Stomach (tissue), 9 donors: Measurements from ENCODE around the gene GREM2. TPM values are rescaled to one million over a fixed set of nuclear protein-coding genes. Genes with fewer than 3 reads are reported as not detected.
A peak's percentile ranks its signal among the peaks of the same experiment; 100 is the strongest.

Experiments
- DNase-seq, 2 donors: peaks; one replicate each; pipeline versions ENCODE4 v3.0.0 to v3.0.0-alpha.2; 2013 to 2019
- H3K27ac ChIP-seq, 5 donors: fragments of 200-600 bp in 4 of 5; sonication (generic) in 4 of 5; one replicate each; pipeline ENCODE4 v1.5.1; 2013 to 2019; ENCODE audit warnings: mild to moderate bottlenecking in 1 of 5, moderate library complexity in 1 of 5
- H3K27me3 ChIP-seq, 3 donors: fragments of 200-600 bp; sonication (generic); one replicate each; pipeline ENCODE4 v1.5.1; 2017 to 2019; ENCODE audit warnings: mixed run types in 1 of 3
- H3K36me3 ChIP-seq, 4 donors: fragments of 200-600 bp; sonication (generic); 1 replicate in 3 of 4; 2 replicates in 1 of 4; pipeline ENCODE4 v1.5.1; 2016 to 2019
- H3K4me1 ChIP-seq, 4 donors: fragments of 200-600 bp; sonication (generic); one replicate each; pipeline ENCODE4 v1.5.1; 2016 to 2019
- H3K4me3 ChIP-seq, 4 donors: fragments of 200-600 bp; sonication (generic) in 3 of 4; one replicate each; pipeline ENCODE4 v1.5.1; 2016 to 2019; ENCODE audit warnings: mild to moderate bottlenecking in 1 of 4
- H3K9me3 ChIP-seq, 4 donors: fragments of 200-600 bp; sonication (generic); one replicate each; pipeline ENCODE4 v1.5.1; 2016 to 2019
- CTCF ChIP-seq, 7 experiments: fragments of 450-650 bp in 4 of 7; fragments of 200-600 bp in 3 of 7; sonication (generic) in 3 of 7; IDR thresholded peaks; one replicate each; pipeline ENCODE4 v1.5.1; 2016 to 2019; ENCODE audit warnings: antibody characterized with exemption in 7 of 7, control low read depth in 2 of 7, mild to moderate bottlenecking in 1 of 7
- EP300 ChIP-seq: sonication (generic); formaldehyde crosslinking; IDR thresholded peaks from one replicate; pipeline ENCODE4 v1.6.1; 2017; ENCODE audit warnings: antibody characterized with exemption
- POLR2A ChIP-seq, 4 donors: fragments of 450-650 bp; IDR thresholded peaks; one replicate each; pipeline ENCODE4 v1.6.1; 2016; ENCODE audit warnings: antibody characterized with exemption in 4 of 4, control low read depth in 2 of 4, mild to moderate bottlenecking in 1 of 4, moderate library complexity in 1 of 4
- POLR2AphosphoS5 ChIP-seq, 3 donors: sonication (generic); formaldehyde crosslinking; IDR thresholded peaks; one replicate each; pipeline ENCODE4 v1.6.1; 2016; ENCODE audit warnings: antibody characterized with exemption in 3 of 3
- WGBS, 5 donors: extraction: QIAGEN DNeasy Blood & Tissue Kit in 3 of 5; methylation state at CpG; one replicate each; pipeline versions ENCODE4 v1.1.5 to v1.1.7; 2013 to 2018; 5-methylcytosine and 5-hydroxymethylcytosine counted together
- intact Hi-C: fragments of 100-400 bp; cut with DNase I; formaldehyde crosslinking; loops from one replicate; pipeline ENCODE4 v1.15.1; 2023; ENCODE audit warnings: low total_unique reads
- polyA plus RNA-seq, 3 donors: library from polyadenylated mRNA; stranded (reverse); fragments of 200-250 nt; gene quantifications; one replicate each; pipeline ENCODE4 v1.2.3, GENCODE V29; 2013
- total RNA-seq, 5 donors: library from RNA; depleted of rRNA; stranded (reverse); fragments of >200 nt; gene quantifications; one replicate each; pipeline versions ENCODE4 v1.1.0 to v1.2.3, GENCODE V29; 2014 to 2016
- donor health status: healthy with polysubstance abuse.
- donor health status: Bipolar disorder and iron deficiency.
- donor health status: healthy.

The GREM2 gene
- total and polyA plus RNA-seq, 8 donors, result 0.45 to 10.5 (median 2.4) TPM; not detected in 1

DNA sequence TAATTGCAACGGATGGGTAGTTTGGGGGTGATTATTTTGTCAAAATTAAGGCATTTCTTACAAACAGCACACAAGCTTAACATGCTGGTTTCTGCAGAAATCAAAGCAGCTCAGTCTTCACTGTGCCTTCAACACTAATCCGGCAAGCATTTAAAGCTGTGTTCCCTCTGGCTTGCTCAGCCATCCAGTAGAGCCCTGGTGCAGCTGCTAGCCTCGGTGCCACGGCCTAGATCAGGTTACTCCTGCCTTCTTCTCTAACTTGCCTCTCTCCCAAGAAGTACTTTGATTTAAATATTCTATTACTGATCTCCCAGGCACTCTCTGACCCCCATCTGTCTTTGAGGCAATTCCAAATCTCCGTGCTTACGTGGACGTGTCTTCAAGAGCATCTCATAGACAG lies 85.6 kb downstream of the GREM2 start:
- no peak for DNase-seq
- Histone ChIP-seq H3K9me3 (no peaks in the 10 kb centered on the region), H3K36me3 (no peaks in the 10 kb centered on the region), H3K4me3 (no peak overlapping the region), H3K27ac (no peak overlapping the region), H3K4me1 (peaks cover 0 to 9% (median 4%) of the 10 kb centered on the region in 4 donors), H3K27me3 (no peaks in the 10 kb centered on the region)
- TF ChIP-seq EP300 (no peak), POLR2A (IDR thresholded peaks at IDR 0.05) (no peak), POLR2AphosphoS5 (IDR thresholded peaks at IDR 0.05) (no peak), CTCF (IDR thresholded peaks at IDR 0.05) (no peak)
- 54 to 77% (median 76%) methylated on average over 7 of the region's 7 CpGs for WGBS, 5 donors
- intact Hi-C loops, result no loop called here

DNA sequence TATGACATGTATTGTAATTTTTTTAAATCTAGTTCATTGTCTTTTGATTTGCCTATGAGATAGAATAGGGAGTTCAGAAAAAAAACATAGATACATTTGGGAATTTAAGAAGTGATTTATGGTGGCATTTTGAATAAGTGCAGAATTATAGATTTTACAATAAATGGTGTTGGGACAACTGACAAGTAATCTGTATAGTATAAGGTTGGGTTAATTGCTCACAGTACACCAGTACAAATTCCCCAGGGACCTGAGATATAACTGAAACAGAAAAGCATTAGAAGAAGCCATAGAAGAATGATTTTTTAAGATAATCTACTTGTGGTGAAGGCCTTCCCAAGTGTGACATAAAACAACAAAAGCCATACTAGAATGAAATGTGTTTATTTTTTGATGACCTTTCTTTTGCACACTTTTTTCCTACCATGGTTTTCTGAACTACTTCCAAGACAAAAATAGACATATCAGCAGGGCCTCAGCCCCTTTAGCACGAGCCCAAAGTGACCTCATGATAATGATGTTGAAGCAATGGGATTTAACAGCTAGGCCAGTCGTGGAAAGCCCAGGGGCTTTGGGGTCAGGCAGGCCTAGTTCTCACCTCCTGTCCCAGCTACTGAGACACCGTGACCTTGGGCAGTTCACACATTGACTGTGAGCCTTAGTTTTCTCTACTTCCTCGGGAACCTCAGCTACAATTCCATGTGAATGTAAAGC lies 87.4 kb downstream of the GREM2 start:
- TF ChIP-seq CTCF (IDR thresholded peaks at IDR 0.05) (no peak), POLR2A (IDR thresholded peaks at IDR 0.05) (no peak), EP300 (no peak), POLR2AphosphoS5 (IDR thresholded peaks at IDR 0.05) (no peak)
- H3K4me3 ChIP-seq, result no peak overlapping the region
- H3K27me3 ChIP-seq, result no peaks in the 10 kb centered on the region
- H3K27ac ChIP-seq, result peak overlapping the region in 3 of 5 donors; percentile 39 to 56 (median 51)
- intact Hi-C loops, result no loop called here
- 41 to 46% (median 45%) methylated on average over 4 of the region's 4 CpGs for WGBS, 5 donors
- DNase-seq, result peak in 1 of 2 donors; percentile 16
- no peaks in the 10 kb centered on the region for H3K9me3 ChIP-seq
- no peaks in the 10 kb centered on the region for H3K36me3 ChIP-seq
- peaks cover 0 to 9% (median 4%) of the 10 kb centered on the region in 4 donors for H3K4me1 ChIP-seq

DNA sequence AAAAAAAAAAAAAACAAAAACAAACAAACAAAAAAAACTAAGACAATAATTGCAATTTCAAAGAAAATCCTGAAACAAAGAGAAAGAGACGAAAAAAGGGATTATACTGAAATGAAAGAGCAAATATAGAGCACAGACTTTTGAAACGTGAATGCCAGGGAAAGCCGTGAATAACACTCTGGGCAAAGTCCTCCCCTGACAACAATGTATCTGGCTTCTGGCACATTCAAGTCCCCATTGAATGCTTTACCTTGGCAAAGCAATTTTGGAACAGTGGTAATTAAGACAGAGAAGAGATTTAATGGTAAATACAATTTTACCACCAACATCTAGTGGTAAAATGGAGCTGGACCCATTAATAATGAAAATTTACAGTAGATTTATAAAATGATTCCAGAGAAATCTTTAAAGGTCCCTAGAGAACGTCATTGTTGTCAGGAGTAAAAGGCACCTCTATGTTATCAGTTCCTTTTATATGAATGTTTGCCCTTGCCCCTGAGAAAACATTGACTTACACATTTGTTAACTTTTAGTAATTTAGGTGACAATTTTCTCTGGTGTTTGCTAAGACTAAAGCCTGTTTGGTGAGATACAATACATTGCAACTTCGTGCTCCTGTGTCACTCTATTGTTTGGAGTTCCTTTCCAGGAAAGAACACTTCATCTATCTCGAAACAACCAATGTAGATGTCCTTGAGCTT lies 89.7 kb downstream of the GREM2 start:
- H3K27ac ChIP-seq, result peak overlapping the region in 3 of 5 donors; percentile 32 to 61 (median 44)
- H3K27me3 ChIP-seq, result no peaks in the 10 kb centered on the region
- no peak overlapping the region for H3K4me3 ChIP-seq
- H3K9me3 ChIP-seq, result no peaks in the 10 kb centered on the region
- 21 to 38% (median 31%) methylated on average over 6 of the region's 6 CpGs for WGBS, 5 donors
- H3K36me3 ChIP-seq, result no peaks in the 10 kb centered on the region
- intact Hi-C loops, result no loop called here
- peak in 1 of 2 donors; percentile 67 for DNase-seq
- peak in 1 of 3 donors; percentile 30 for TF ChIP-seq POLR2AphosphoS5 (IDR thresholded peaks at IDR 0.05)
- no peak for TF ChIP-seq POLR2A (IDR thresholded peaks at IDR 0.05)
- peaks cover 0 to 9% (median 4%) of the 10 kb centered on the region in 4 donors for H3K4me1 ChIP-seq

DNA sequence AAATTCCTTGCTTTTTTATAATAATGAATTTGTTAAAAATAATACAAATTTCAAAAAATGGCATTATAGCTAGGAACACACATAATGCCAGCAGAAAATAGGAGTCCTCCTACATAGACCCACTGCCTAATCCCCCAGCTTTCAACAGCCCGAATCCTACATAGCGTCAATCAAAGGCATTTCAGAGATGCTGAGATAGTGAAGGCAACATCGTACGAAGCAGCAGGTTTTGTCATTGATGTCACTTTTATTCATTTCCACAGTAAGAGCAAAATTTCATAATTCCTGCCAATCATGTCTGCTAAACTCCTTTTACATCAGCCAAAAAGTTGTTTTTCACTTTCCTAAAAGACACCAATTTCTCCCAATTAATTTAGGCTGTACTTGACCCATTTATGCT lies 94.1 kb downstream of the GREM2 start:
- TF ChIP-seq POLR2A (IDR thresholded peaks at IDR 0.05), result no peak
- TF ChIP-seq CTCF (IDR thresholded peaks at IDR 0.05), result no peak
- TF ChIP-seq POLR2AphosphoS5 (IDR thresholded peaks at IDR 0.05), result no peak
- TF ChIP-seq EP300, result no peak
- intact Hi-C loops, result no loop called here
- Histone ChIP-seq H3K4me3 (no peak overlapping the region), H3K36me3 (no peaks in the 10 kb centered on the region), H3K27me3 (no peaks in the 10 kb centered on the region), H3K9me3 (no peaks in the 10 kb centered on the region), H3K27ac (no peak overlapping the region), H3K4me1 (peaks cover 0 to 7% (median under 1%) of the 10 kb centered on the region in 4 donors)
- 85 to 94% (median 87%) methylated on average over 4 of the region's 4 CpGs for WGBS, 5 donors
- DNase-seq, result no peak
